Fibroblast of lung (primary cell): ENCODE data around the gene PRKRA. TPM values are rescaled to one million over a fixed set of nuclear protein-coding genes. Genes with fewer than 3 reads are reported as not detected.
"Not testable (repeated sequence)": the region's sequence is repeated elsewhere in the genome, so short reads cannot be mapped to it uniquely, and the experiment has no call there.

ENCODE experiments used
- DNase-seq, 2 donors: peaks; one replicate each; pipeline versions ENCODE4 v3.0.0 to v3.0.0-alpha.2; 2010; ENCODE audit warnings: low read depth in 2 of 2
- H2AFZ ChIP-seq: 2 replicates; pipeline ENCODE4 v1.5.1; 2012; ENCODE audit warnings: low read length, control low read depth, inconsistent platforms
- H3K27ac ChIP-seq: 2 replicates; pipeline ENCODE4 v1.5.1; 2011; ENCODE audit warnings: low read length, control low read depth; ENCODE audit not compliant: insufficient read depth
- H3K27me3 ChIP-seq: 2 replicates; pipeline ENCODE4 v1.5.1; 2011; ENCODE audit warnings: mild to moderate bottlenecking, low read length; ENCODE audit not compliant: control insufficient read depth, insufficient read depth
- H3K36me3 ChIP-seq: 2 replicates; pipeline ENCODE4 v1.5.1; 2011; ENCODE audit warnings: low read length; ENCODE audit not compliant: control insufficient read depth, insufficient read depth
- H3K4me1 ChIP-seq: 2 replicates; pipeline ENCODE4 v1.5.1; 2011; ENCODE audit warnings: low read length; ENCODE audit not compliant: control insufficient read depth, insufficient read depth; ENCODE audit errors: extremely low read depth
- H3K4me2 ChIP-seq: 2 replicates; pipeline ENCODE4 v1.5.1; 2011; ENCODE audit warnings: low read length, control low read depth; ENCODE audit not compliant: insufficient read depth; ENCODE audit errors: extremely low read depth
- H3K4me3 ChIP-seq, 4 experiments: fragments of 200-600 bp in 1 of 4; sonication (generic) in 1 of 4; replicated peaks in 1 of 4; 2 replicates each; pipeline ENCODE4 v1.5.1; 2011 to 2016; ENCODE audit warnings: low read length in 4 of 4, low read depth in 3 of 4, mild to moderate bottlenecking in 3 of 4, control low read depth in 2 of 4, inconsistent platforms in 1 of 4, mixed read lengths in 1 of 4; ENCODE audit not compliant: insufficient read depth in 1 of 4; ENCODE audit errors: control extremely low read depth in 1 of 4
- H3K79me2 ChIP-seq: 2 replicates; pipeline ENCODE4 v1.5.1; 2012; ENCODE audit warnings: mild to moderate bottlenecking, low read length, inconsistent platforms; ENCODE audit not compliant: control insufficient read depth, insufficient read depth
- H3K9ac ChIP-seq: 2 replicates; pipeline ENCODE4 v1.5.1; 2011; ENCODE audit warnings: mild to moderate bottlenecking, low read length, control low read depth; ENCODE audit not compliant: insufficient read depth
- H3K9me3 ChIP-seq: 2 replicates; pipeline ENCODE4 v1.5.1; 2012; ENCODE audit warnings: low read depth, low read length; ENCODE audit not compliant: control insufficient read depth, insufficient read depth
- H4K20me1 ChIP-seq: 2 replicates; pipeline ENCODE4 v1.5.1; 2011; ENCODE audit warnings: low read length; ENCODE audit not compliant: control insufficient read depth, insufficient read depth; ENCODE audit errors: extremely low read depth
- CTCF ChIP-seq, 2 donors: IDR thresholded peaks in 1 of 2; conservative IDR thresholded peaks in 1 of 2; 1 replicate in 1 of 2; 2 replicates in 1 of 2; pipeline ENCODE4 v1.5.1; 2011 to 2012; ENCODE audit warnings: low read length in 2 of 2, control low read depth in 1 of 2, inconsistent platforms in 1 of 2, low read depth in 1 of 2, mild to moderate bottlenecking in 1 of 2
- EZH2 ChIP-seq: IDR thresholded peaks from 2 replicates; pipeline ENCODE4 v1.5.1; 2012; ENCODE audit warnings: low read length, control low read depth, mild to moderate bottlenecking; ENCODE audit errors: missing control alignments
- polyA plus RNA-seq, 2 donors: library from polyadenylated mRNA; depleted of rRNA in 1 of 2; stranded (reverse) in 1 of 2; unstranded in 1 of 2; fragments of >200 nt; gene quantifications; 2 replicates each; pipeline ENCODE4 v1.2.1, GENCODE V29; 2011 to 2012; ENCODE audit warnings: missing spikeins in 1 of 2
- total RNA-seq: library from RNA; depleted of rRNA; stranded (reverse); fragments of >200 nt; gene quantifications from 2 replicates; pipeline ENCODE4 v1.2.1, GENCODE V29; 2014

The PRKRA gene
- total and polyA plus RNA-seq, 2 donors (not counting 1 experiment from before 2014, with no cell fraction given), result 40.5 to 54.6 TPM

GRCh38 chr2:178414266-178415247 lies 36.4 kb downstream of the PRKRA start:
- H3K36me3 ChIP-seq, result no peaks in the 10 kb centered on the region
- H3K4me1 ChIP-seq, result peaks cover 3% of the 10 kb centered on the region
- H3K27me3 ChIP-seq, result no peaks in the 10 kb centered on the region
- H3K9ac ChIP-seq, result peak overlapping the region; percentile 25
- no peaks in the 10 kb centered on the region for H3K79me2 ChIP-seq
- H3K4me2 ChIP-seq, result peak overlapping the region; percentile 97
- H2AFZ ChIP-seq, result peak overlapping the region; percentile 89
- peak overlapping the region; percentile 83 for H3K27ac ChIP-seq
- no peaks in the 10 kb centered on the region for H3K9me3 ChIP-seq
- H3K4me3 ChIP-seq, result peak overlapping the region; percentile 25 to 89 (median 56)
- TF ChIP-seq CTCF (conservative IDR thresholded peaks at IDR 0.05 in 1 of 2, IDR thresholded peaks at IDR 0.05 in 1 of 2; ENCODE audit: low read depth in 1 of 2, low read length in 2 of 2), result peak; percentile 98 to 99
- TF ChIP-seq EZH2, result no peak
- no peaks in the 10 kb centered on the region for H4K20me1 ChIP-seq
- DNase-seq, result peak; percentile 92 to 97

- DNase-seq, result peak; percentile 74 to 82
- TF ChIP-seq CTCF (conservative IDR thresholded peaks at IDR 0.05 in 1 of 2, IDR thresholded peaks at IDR 0.05 in 1 of 2; ENCODE audit: low read depth in 1 of 2, low read length in 2 of 2) (no peak), EZH2 (no peak)
- Histone ChIP-seq H3K36me3 (no peaks in the 10 kb centered on the region), H2AFZ (peak overlapping the region; percentile 89), H3K4me2 (peak overlapping the region; percentile 97), H4K20me1 (no peaks in the 10 kb centered on the region), H3K27ac (peak overlapping the region; percentile 83), H3K9me3 (no peaks in the 10 kb centered on the region), H3K4me1 (peaks cover 3% of the 10 kb centered on the region), H3K79me2 (no peaks in the 10 kb centered on the region), H3K27me3 (no peaks in the 10 kb centered on the region), H3K9ac (peak overlapping the region; percentile 85), H3K4me3 (peak overlapping the region; percentile 25 to 89 (median 56))
Measured at GRCh38 chr2:178413472-178414265, 37.3 kb downstream of the PRKRA start.

GRCh38 chr2:178412453-178412852 lies 38.5 kb downstream of the PRKRA start:
- H3K9ac ChIP-seq, H3K4me3 ChIP-seq, H3K79me2 ChIP-seq, H3K4me1 ChIP-seq, H3K36me3 ChIP-seq, H3K4me2 ChIP-seq, H3K27ac ChIP-seq, H3K9me3 ChIP-seq, H2AFZ ChIP-seq, DNase-seq, H4K20me1 ChIP-seq, H3K27me3 ChIP-seq: not testable (repeated sequence)
